ENCODE measurements around the gene KLB.
A peak's percentile ranks its signal among the peaks of the same experiment; 100 is the strongest.
"Not testable (repeated sequence)": the region's sequence is repeated elsewhere in the genome, so short reads cannot be mapped to it uniquely, and the experiment has no call there.

Gene KLB

GRCh38 chr4:39406763-39407583, at the start of gene KLB:
Gene KLB, plus strand, starts transcription at chr4:39406930. Its CDS starts 20 bp downstream, at chr4:39406950.
- DNase-seq: peak; percentile 18

- DNase-seq: no peak
Observed at GRCh38 chr4:39357002-39357401, 49.7 kb upstream of the KLB start.

GRCh38 chr4:39360611-39361010, 46.1 kb upstream of the KLB start:
- DNase-seq: not testable (repeated sequence)

GRCh38 chr4:39362827-39363226, 43.9 kb upstream of the KLB start:
- no peak for DNase-seq

GRCh38 chr4:39363773-39364393, 42.8 kb upstream of the KLB start:
- DNase-seq: no peak

- DNase-seq: no peak
Observed at GRCh38 chr4:39365360-39365759, 41.4 kb upstream of the KLB start.

GRCh38 chr4:39365830-39366771, 40.6 kb upstream of the KLB start, which contains the start of gene RFC1:
Gene RFC1, minus strand, starts transcription at chr4:39366362. Its CDS starts 121 bp downstream, at chr4:39366241.
- peak; percentile 98 for DNase-seq

GRCh38 chr4:39367166-39367565, 39.6 kb upstream of the KLB start:
- no peak for DNase-seq

- no peak for DNase-seq
Observed at GRCh38 chr4:39369301-39369700, 37.4 kb upstream of the KLB start.

- not testable (repeated sequence) for DNase-seq
Observed at GRCh38 chr4:39371209-39371608, 35.5 kb upstream of the KLB start.

GRCh38 chr4:39375478-39375877, 31.3 kb upstream of the KLB start:
- DNase-seq: no peak

GRCh38 chr4:39383690-39384089, 23.0 kb upstream of the KLB start:
- no peak for DNase-seq

GRCh38 chr4:39384563-39384962, 22.2 kb upstream of the KLB start:
- DNase-seq: no peak

GRCh38 chr4:39390603-39391002, 16.1 kb upstream of the KLB start:
- DNase-seq: no peak

GRCh38 chr4:39394706-39395105, 12.0 kb upstream of the KLB start:
- DNase-seq: no peak

GRCh38 chr4:39401640-39402039, 5.1 kb upstream of the KLB start:
- DNase-seq: not testable (repeated sequence)

- no peak for DNase-seq
Observed at GRCh38 chr4:39407584-39407885, 805 bp downstream of the KLB start.

- no peak for DNase-seq
Observed at GRCh38 chr4:39410415-39410814, 3.7 kb downstream of the KLB start.

GRCh38 chr4:39411561-39411960, 4.8 kb downstream of the KLB start:
- DNase-seq: not testable (repeated sequence)

- no peak for DNase-seq
Observed at GRCh38 chr4:39415678-39416283, 9.1 kb downstream of the KLB start.

GRCh38 chr4:39422247-39422646, 15.5 kb downstream of the KLB start:
- DNase-seq: no peak

GRCh38 chr4:39425297-39425696, 18.6 kb downstream of the KLB start:
- not testable (repeated sequence) for DNase-seq

GRCh38 chr4:39426728-39427127, 20.0 kb downstream of the KLB start:
- no peak for DNase-seq

Data from eye (tissue), 1 donor.